KBM-7 (cell line): ENCODE measurements around the gene ZNF445.
"Not testable (repeated sequence)": the region's sequence is repeated elsewhere in the genome, so short reads cannot be mapped to it uniquely, and the experiment has no call there.

ENCODE experiments used
- DNase-seq: peaks from one replicate; pipeline ENCODE4 v3.0.0-alpha.2; 2015
- in situ Hi-C: fragments of 300-500 bp; cut with MboI; formaldehyde crosslinking; loops from 2 replicates; pipeline ENCODE4 v1.14.3; 2020; ENCODE audit warnings: low sequenced_read_pairs, low pct_unique_long_range_greater_than_20kb, mixed read lengths

ZNF445 gene

DNA sequence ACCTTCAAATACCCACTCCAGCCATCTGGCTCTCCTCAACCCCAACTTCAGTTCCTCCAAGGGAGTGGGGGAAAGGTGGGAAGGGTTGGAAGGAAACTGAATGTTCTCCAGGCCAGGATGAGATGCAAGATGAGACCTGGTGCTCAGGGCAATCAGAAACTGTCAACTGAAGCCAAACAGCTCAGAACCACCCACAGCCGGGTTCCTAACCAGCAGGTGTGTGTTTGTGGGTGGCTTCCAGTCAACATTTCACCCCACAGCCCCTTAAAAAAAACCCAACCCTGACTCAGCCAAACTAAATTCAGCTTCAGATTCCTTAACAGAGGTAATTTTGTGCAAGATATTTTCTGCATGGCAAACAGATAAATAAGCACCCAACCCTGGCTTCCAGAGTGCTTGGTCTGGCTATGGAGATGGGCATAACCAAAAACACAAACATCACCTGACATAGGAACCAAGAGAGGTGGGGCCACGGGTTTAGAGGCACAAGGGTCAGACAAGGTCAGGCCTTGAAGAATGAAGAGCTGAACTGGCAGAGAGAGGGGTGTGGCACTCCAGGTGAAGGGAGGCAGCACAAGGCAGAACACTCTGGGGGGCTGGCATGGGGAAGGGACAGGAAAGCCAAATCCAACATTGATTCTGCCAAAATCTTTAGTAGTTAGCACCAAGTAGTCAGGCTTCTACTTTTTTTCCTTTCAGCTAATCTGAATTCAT is 34.7 kb downstream of the ZNF445 start:
- no peak for DNase-seq
- in situ Hi-C loops: no loop called here

DNA sequence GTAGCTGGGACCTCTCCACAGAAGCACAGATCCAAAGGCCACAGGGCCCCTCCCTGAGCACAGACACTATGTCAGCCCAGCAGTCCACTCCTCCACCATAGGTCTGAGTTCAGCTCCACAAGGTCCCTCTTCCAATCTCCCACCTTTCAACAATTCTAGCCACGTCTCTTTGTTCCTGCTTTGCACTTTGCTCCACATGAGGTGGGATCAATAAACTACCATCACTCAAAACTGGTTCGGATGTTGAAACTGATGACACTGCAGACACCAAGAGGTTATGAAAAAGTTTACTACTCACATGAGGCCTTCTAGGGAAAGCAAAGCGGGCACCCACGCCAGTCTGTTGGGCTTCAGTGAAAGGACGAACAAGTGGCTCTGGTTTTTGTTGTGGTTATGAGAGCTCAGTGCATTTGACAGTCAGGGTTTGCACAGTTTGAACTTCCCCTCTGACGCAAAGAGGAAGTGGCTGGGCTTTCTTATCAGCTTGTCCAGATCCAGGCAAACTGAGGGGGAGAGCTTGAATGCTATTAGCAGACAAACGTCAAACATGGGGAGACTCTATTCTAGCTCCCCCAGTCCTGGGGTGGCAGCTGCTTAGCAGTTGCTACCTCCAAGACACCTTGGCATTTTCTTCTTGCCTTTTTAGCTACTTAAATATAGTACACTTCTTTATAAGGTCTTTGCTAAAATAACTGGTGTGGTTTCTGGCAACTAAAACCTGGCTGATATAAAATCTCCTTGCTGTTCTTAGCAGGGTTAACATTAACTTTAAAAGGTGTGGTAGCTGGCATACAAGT is 37.8 kb downstream of the ZNF445 start:
- peak; percentile 100 for DNase-seq
- in situ Hi-C loops: no loop called here

DNA sequence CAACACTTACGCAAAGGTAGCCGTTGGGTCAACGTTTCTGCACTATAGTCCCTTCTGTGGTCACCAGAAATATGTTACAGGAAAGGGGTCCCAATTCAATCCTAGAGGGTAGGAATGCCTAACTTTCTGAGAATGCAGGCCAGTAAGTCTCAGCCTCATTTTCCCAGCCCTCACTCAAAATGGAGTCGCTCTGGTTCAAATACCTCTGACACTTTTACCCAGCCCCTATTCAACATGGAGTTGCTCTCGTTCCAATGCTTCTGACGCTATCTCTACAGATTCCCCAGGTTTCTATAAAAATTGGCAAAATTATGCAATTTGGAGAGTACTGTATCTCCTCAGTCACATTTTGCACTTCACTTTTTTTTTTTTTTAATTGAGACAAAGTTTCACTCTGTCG is 39.7 kb downstream of the ZNF445 start:
- DNase-seq: no peak
- in situ Hi-C loops: no loop called here

DNA sequence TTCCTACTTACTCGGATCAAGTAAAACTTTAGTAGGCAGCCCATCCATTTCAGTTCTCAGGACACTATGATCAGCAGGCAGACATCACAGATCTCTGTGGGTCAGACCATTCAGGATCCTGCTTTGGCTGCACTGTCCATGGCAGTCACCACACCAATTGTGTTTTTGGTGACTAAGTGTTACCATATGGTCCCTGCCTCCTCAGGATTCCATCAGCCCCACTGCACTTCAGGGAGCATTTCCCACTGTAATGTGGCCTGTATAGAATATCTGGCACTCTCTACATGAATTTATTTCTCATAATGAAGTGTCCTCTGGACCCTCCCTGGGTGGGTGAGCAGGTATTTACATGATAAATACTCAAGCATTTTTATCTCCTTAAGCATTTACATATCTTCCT is 41.3 kb downstream of the ZNF445 start:
- in situ Hi-C loops: no loop called here

DNA sequence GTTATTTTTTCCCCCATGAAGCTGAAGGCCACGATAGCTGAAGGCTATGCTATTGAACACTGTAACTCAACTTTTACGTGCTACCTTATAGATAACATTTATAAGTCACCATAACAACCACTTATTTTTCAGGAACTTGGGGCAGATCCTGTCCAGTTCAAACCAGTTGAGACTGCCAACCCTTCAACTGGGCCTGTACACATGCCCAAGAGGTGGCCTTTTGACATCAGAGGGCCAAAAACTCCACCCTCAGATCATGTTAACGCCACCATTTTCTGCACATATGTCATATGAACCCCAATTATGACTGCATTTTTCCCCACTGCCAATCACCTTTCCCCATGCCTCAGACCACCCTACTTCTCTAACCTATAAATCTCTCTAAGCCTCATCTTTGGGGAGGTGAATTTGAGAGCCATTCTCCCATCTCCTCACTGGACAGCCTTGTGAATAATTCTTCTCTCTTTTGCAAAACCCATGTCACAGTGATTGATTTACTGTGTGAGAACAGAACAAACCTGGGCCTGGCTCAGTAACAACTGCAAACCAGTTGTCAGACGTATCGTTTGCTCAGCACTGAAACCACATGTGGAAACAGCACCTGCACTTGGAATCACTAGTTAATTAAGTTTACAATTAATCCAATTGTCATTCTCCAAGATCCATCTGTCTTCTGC is 42.5 kb downstream of the ZNF445 start:
- peak; percentile 19 for DNase-seq
- in situ Hi-C loops: no loop called here

More for the DNA sequence above, 41.3 kb downstream of the ZNF445 start:
- DNase-seq: no peak

DNA sequence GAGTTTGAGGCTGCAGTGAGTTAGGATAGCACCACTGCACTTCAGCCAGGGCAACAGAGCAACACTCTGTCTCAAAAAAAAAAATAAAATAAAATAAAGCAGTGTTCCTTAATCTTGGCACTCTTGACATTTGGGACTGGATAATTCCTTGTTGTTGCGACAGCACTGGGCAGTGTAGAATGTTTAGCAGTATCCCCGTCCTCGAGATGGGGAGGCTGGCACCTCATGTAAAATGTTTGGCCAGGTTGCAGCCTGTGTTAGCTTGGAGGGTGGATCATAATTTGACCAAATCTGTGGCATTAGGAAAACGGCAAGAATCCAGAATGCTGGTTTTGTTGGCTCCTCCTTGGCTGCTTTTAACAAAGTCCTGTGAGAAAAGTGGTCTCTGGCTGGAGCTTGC is 47.0 kb downstream of the ZNF445 start:
- in situ Hi-C loops: no loop called here
- no peak for DNase-seq

DNA sequence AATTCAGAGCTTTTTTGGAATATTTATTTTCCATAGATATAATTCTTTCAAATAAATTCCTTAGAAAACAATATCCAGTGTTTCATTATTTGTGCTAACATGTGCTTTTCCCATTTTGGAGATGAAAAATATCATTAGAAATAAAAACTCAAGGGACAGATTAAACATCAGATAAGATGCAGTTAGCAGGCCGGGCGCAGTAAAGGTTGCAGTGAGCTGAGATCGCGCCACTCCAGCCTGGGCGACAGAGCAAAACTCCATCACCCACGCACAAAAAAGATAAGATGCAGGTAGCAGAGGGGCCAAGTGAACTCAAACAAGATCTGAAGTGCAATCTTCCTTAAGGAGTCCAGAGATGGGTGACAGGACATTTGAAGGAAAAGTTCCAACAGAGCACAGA is 48.0 kb downstream of the ZNF445 start:
- in situ Hi-C loops: no loop called here
- DNase-seq: no peak

DNA sequence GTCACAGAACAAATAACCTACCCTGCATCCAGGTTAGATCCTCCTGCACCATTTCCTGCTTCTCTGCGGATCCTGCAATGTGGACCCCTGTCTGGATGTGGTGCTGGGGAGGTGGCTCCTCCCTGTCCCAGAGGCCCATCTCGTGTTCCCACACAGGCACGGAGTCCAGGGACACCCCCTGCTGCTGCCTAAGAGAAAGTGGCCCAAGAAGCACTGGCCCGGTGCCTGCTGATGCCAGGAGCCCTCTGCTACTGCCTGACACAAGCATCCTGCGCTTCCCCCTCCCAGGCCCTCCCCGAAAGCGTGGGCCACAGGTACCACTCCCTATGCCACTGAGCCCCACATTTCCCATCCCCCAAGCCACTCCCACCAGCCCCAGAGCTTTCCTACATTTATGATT is 48.6 kb downstream of the ZNF445 start:
- in situ Hi-C loops: no loop called here
- DNase-seq: no peak

DNA sequence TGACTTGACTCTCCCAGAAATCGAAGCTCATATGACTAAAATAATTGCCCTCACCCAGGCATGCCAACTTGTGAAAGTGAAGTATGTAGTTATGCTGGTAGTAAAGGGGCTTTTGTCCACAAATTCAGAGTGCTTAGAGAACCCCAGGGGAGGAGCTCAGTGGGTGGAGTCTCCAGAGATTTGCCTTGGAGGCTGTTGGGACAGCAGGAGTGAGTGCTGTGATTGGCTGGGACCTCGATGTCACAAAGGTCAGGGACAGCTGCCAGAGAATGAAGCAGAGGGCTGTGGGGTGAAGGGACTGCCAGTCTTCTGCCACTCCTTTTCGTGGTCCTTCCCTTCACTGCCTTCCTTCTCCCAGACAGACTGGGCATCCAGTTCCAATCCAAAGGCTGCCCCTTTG is 49.8 kb downstream of the ZNF445 start:
- in situ Hi-C loops: no loop called here
- DNase-seq: no peak

DNA sequence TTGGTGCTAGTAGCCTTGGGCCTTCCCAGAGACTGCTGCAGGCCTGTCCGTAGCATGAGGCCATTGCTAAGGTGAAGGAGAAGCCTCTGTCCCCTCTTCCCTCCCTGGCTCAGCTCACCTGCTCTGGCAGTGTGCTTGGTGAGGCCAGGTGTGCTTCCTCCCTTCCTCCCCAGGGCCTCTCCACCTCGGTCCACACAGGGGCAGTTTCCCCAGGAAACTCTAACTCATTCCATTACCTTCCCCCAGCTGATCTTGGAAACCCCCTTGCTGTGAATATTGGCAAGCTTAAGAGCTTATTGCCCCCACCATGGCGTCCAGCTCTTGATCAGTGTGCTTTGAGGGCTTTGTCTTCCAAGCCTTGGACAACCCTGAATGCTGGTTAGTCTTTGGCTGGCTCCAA is 52.7 kb downstream of the ZNF445 start:
- DNase-seq: no peak
- in situ Hi-C loops: no loop called here

DNA sequence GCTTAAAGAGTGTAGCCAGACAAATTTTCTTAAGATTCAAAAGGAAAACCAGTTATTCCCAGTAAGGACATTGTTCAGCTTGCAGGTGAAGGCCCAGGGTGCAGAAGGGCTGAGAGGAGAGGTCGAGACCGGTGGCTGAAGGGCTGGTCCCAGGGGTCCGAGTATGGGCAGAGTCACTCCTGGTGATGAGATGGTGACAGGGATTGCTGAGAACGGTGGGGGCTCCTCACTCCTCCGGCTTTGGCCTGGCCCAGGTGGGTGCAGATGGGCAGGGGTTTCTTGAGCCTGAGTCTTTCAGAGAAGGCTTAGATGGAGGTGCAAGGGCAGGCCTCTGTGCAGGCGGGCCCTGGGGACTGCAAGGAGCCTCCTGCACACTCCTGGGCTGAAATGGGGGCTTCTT is 56.2 kb downstream of the ZNF445 start:
- DNase-seq: no peak
- in situ Hi-C loops: no loop called here

DNA sequence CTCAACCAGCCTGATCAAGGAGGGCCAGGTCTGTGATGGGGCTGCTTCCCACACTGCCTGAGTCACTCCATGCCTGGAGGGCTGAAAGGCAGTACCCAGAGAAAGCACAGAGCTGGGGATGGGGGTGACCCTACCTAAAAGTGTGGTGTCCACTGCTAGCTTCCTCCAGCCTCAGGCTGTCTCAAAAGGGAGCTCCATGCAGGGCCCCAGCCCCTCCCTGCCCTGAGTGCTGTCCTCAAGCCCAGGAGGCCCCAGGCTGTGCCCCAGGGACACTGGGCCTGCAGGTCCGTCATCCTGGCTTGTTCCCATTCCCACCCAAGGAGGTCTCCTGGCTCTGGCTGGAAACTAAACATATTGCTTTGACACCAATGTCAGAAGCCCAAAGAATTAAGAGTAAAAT is 56.8 kb downstream of the ZNF445 start:
- in situ Hi-C loops: no loop called here

DNA sequence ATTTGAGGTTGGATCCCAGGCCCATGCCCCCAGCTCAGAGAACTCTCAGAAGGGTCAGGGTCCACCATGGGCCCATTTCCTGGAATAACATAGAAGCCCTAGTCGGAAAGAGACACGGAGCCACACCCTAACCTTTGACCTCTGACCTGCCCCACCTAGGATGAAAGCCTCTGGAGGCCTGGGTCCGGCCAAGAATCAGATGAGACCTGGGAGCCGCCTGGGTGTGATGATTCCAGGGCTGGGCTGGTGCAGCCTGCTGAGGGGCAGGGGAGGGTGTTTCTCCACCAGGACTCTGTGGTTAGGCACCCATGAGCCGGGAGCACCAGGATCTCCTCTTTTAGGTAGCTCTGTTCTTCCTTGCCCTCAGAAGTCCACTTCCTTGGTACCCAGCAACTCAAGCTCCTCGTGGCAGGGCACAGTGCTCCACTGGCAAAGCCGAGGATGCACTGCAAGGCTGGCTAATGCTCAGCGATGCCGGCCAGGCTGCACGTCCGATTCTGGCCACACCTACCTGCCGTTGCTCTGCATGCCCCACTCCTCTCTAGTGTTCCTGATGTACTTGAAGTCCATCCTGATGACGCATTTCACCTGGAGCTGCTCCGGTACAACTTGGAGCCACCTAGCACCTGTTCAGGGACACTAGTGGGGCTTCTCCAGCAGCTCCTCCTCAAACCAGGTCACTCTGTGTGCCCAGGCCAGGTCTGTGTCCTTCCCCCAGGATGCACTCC is 57.4 kb downstream of the ZNF445 start:
- in situ Hi-C loops: no loop called here
- no peak for DNase-seq

More for the DNA sequence above, 56.8 kb downstream of the ZNF445 start:
- DNase-seq: no peak

DNA sequence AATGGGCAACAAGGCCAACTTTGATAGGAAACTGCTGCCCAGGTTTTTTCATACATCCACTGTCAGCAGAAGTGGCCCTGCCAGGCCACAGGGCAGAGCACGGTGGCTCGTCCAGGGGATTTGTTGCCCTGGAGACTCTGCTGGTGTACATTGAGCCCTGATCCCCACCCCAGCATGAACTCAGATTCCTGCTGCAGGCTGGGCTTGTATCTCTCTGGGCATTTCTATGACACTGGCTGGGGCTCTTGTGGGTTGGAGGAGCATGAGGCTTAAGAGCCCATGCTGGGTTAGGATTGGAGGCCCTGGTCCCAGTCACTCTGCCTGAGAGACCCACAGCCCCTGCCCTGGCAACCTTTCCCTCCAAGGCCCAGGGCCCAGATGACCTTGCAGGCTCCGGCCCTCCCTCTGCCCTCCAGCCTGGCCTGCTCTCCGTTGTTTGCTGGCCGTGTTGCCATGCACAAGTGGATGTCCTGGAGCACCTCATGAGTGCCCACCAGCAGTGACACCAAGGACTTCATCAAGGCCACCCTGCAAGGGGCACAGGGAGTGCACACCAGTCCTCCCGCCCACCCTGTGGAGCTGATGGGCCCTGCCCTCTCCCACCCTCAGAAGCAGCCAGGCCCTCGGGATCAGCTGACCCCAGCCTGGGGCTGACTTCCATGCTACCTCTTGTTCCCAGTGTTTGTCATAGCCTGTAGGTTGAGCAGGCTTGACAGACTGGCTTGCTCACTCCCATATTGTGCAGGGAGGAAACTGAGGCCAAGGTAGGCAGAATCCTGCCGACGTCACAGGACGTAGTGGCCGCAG is 58.2 kb downstream of the ZNF445 start:
- no peak for DNase-seq
- in situ Hi-C loops: no loop called here

DNA sequence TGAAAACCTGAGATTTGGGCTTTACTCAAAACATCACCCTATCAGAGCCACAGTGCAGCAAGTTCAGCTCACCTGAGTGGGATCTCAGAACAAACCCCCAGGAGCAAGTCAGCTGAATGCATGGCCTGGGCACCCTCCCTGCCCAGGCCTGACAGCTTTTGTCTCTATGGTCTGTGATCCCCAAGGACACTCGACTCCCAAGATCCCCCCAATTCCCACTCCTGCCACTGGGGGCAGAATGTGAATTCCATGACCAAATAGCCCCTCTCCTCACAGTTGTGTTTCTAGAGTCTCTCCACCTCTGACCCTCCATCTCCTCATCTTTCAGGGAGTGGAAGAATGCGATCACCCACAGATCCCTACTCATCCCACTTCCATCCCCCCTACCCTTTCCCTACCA is 58.9 kb downstream of the ZNF445 start:
- DNase-seq: no peak
- in situ Hi-C loops: no loop called here

DNA sequence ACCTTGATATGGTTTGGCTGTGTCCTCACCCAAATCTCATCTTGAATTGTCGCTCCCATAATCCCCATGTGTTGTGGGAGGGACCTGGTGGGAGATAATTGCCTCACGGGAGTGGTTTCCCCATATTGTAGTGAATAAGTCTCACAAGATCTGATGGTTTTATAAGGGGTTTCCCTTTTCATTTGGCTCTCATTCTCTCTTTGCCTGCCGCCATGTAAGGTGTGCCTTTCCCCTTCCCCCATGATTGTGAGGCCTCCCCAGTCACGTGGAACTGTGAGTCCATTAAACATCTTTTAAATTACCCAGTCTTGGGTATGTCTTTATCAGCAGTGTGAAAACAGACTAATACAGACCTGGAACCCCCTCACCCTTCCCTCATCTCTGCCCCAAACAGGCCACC is 59.4 kb downstream of the ZNF445 start:
- DNase-seq, in situ Hi-C loops: not testable (repeated sequence)

DNA sequence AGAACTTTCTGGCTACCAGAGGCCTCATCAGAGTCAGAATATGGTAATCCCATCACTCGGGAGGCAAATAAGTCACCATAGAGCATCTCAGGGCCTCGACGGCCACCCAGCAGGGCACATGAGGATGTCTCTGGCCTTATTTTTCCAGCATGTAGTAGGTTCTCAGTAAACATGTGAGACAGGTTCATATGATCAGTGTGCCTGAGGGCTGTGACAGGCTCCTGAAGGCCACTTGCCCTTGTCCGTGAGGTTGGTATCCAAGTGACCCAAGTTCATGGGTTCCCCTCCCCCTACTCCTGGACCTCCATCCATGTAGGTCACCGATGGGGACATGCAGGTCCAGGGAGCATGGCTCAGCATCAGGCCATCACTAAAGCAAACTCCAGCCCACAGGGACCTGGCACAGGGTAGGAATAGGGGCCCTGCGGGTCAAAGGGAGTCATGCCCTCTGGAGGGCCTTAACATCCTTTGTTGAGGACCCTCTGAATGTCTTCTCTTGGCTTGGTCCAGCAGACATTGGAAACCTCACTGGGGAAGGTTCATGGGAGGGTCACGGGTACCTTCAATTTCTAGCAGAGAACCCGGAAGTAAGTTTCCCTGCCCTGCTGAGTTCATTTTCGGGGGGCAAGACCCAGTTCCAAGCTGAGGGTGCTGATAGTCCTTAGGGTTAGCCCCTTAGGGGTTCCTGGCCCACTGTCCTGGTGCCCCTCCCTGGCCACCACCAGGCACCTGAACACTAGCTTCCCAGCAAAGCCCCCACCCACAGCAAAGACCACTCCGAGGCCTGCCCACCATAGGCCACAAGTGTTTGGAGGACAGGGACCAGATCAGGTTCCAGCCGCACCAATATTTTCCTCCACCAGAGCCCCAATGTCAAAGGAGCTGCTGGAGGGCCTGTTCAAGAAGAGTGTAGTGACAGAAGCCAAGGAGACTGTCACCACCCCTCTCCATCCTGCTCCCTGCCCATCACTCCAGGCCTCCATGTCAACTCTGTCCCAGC is 61.1 kb downstream of the ZNF445 start:
- no peak for DNase-seq
- in situ Hi-C loops: no loop called here

DNA sequence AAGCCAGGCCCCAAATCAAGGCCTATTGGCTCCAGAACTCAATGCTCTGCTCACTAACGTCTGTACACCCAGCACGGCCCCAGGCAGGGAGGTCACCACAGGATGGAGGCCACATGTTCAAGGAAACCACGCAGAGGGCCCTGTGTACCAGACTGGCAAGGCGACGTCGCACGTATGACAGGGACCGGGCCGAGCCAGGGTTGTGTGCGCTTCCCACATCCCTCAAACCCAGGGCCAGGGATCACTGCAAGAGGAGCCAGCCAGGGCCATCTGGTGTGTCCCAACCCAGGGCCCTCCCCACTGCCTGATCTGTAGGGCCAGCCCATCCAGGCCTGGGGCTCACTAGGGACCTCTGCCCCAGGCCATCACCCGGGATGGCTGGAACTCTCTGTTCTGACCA is 62.0 kb downstream of the ZNF445 start:
- in situ Hi-C loops: no loop called here
- no peak for DNase-seq
